ENCODE measurements around the gene MLEC. TPM values are rescaled to one million over a fixed set of nuclear protein-coding genes. Genes with fewer than 3 reads are reported as not detected.

The MLEC gene, protein sequence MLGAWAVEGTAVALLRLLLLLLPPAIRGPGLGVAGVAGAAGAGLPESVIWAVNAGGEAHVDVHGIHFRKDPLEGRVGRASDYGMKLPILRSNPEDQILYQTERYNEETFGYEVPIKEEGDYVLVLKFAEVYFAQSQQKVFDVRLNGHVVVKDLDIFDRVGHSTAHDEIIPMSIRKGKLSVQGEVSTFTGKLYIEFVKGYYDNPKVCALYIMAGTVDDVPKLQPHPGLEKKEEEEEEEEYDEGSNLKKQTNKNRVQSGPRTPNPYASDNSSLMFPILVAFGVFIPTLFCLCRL
- total RNA-seq (52.0 TPM), polyA plus RNA-seq (18.5 TPM)
- long read RNA-seq, donor 1, full-length matches to known transcripts = 3 of 3 reads
- long read RNA-seq, donor 1, partial matches to known transcripts = 0 of 3 reads
- long read RNA-seq, donor 1, other reads (novel, unspliced or antisense) = 0 of 3 reads
- long read RNA-seq, donor 2 = 0 reads
- long read RNA-seq, donor 3, full-length matches to known transcripts = 21 of 26 reads
- long read RNA-seq, donor 3, partial matches to known transcripts = 5 of 26 reads
- long read RNA-seq, donor 3, other reads (novel, unspliced or antisense) = 0 of 26 reads
- long read RNA-seq, donor 4, full-length matches to known transcripts = 13 of 32 reads
- long read RNA-seq, donor 4, partial matches to known transcripts = 19 of 32 reads
- long read RNA-seq, donor 4, other reads (novel, unspliced or antisense) = 0 of 32 reads
- long read RNA-seq, donor 5, full-length matches to known transcripts = 28 of 61 reads
- long read RNA-seq, donor 5, partial matches to known transcripts = 33 of 61 reads
- long read RNA-seq, donor 5, other reads (novel, unspliced or antisense) = 0 of 61 reads
- long read RNA-seq, donor 6, full-length matches to known transcripts = 33 of 46 reads
- long read RNA-seq, donor 6, partial matches to known transcripts = 13 of 46 reads
- long read RNA-seq, donor 6, other reads (novel, unspliced or antisense) = 0 of 46 reads
- long read RNA-seq, donor 7, full-length matches to known transcripts = 16 of 30 reads
- long read RNA-seq, donor 7, partial matches to known transcripts = 14 of 30 reads
- long read RNA-seq, donor 7, other reads (novel, unspliced or antisense) = 0 of 30 reads
- long read RNA-seq, donor 8, full-length matches to known transcripts = 12 of 12 reads
- long read RNA-seq, donor 8, partial matches to known transcripts = 0 of 12 reads
- long read RNA-seq, donor 8, other reads (novel, unspliced or antisense) = 0 of 12 reads
- long read RNA-seq, donor 9, full-length matches to known transcripts = 9 of 9 reads
- long read RNA-seq, donor 9, partial matches to known transcripts = 0 of 9 reads
- long read RNA-seq, donor 9, other reads (novel, unspliced or antisense) = 0 of 9 reads
- long read RNA-seq, donor 10, full-length matches to known transcripts = 19 of 25 reads
- long read RNA-seq, donor 10, partial matches to known transcripts = 6 of 25 reads
- long read RNA-seq, donor 10, other reads (novel, unspliced or antisense) = 0 of 25 reads

DNA sequence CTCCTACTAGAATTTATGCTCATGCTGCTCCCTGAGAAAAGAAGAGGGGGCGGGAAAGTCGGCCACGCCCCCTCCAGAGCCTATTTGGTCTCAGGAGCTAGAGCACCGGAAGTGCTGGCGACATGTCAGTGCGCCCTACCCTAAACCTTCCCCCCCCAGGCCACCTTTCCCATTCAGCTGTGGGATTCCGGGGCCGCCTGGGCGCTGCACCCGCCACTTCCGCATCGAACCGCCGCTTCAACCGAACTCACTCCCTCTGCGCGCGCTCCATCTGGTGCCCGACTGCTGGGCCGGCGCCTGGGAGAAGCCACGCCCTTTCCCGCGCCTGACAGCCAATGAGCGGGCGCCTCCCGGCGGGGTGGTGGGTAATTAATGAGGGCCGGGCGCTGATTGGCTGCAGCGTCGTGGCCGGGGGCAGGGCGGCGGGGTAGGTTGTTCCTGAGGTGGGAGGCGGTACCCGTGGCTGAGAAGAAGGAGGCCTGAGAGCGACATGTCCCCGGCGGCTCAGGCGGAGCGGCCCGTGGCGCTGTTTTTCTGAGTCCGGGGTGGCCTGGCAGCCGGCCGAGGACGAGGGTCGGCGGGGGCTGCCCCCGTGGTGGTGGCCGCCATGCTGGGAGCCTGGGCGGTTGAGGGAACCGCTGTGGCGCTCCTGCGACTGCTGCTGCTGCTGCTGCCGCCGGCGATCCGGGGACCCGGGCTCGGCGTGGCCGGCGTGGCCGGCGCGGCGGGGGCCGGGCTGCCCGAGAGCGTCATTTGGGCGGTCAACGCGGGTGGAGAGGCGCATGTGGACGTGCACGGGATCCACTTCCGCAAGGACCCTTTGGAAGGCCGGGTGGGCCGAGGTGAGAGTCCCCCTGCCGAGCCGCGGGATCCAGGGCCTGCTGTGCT lies at the start of gene MLEC:
TSS of gene MLEC (plus strand) at position 460 of the 888 bp plus-strand sequence. CDS start at position 608, 148 bp downstream.
- DNase-seq (ENCODE audit: low read depth in 6 of 9, low spot score in 9 of 9) = peak; percentile 91 to 99 (median 98)
- under 1% methylated on average over 84 of the region's 84 CpGs for WGBS
- H3K4me1 ChIP-seq (ENCODE audit: control insufficient read depth in 2 of 2, insufficient read depth in 2 of 2, low read length in 2 of 2) = peaks cover 19 to 46% of the 10 kb centered on the region in 2 donors
- peaks cover 0 to 7% of the 10 kb centered on the region in 2 donors for H3K9me3 ChIP-seq (ENCODE audit: control insufficient read depth in 2 of 2, insufficient read depth in 1 of 2, low read length in 1 of 2)
- H3K36me3 ChIP-seq (ENCODE audit: control insufficient read depth in 2 of 2, insufficient read depth in 2 of 2, low read length in 1 of 2) = peaks cover 0 to 7% of the 10 kb centered on the region in 2 donors
- peak within 1 kb of the TSS; percentile 91 to 99 for H3K27ac ChIP-seq (ENCODE audit: low read depth in 1 of 2, low read length in 1 of 2)
- H3K27me3 ChIP-seq (ENCODE audit: control insufficient read depth in 2 of 2, insufficient read depth in 1 of 2, low read length in 1 of 2) = no peaks in the 10 kb centered on the region
- H3K4me3 ChIP-seq (ENCODE audit: low read length in 2 of 2) = peak within 1 kb of the TSS; percentile 89

DNA sequence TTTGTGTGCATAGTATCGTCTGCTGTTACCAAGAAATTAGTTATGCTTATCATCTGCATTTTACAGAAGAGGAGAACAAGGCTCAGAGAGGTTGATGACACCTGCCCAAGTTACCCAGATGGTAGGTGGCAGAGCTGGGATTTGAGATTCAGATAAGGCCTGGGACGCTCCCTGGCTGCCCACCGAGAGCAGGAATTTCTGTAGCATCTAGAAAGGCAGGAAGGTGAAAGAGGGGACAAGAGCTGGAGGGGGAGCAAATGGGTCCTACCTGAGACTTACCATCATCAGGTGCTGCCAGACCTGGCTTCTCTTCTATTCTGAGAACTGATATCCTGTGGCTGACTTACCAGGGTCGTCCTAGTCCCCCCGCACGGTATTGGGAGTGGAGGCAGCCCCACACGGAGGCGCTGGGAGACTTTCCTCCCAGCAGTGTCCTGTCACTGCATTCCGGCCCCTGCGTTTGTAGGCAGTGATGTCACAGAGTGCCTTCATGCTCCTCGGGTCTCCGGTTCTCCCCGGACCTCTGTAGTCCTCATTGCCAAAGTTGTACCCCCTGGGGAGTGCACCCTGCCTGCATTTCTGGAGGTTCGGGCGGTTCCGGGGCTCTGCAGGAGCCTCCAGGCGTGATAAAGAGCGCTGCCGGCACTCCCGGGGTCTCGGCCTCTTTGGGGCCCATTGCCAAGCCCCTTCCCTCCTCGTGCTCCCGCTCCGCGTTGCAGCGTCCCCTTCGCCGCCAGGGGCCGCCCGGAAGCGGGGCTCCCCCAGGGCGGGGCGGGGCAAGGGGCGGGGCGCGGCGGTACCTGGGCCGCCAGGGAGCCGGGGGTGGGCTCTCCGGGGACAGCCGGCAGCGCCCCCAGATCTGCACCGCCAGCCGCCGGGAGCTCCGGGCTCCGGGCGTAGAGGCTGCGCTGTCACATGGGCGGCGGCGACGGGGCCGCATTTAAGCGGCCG lies 46.9 kb upstream of the MLEC start, which contains the start of gene CABP1:
TSS of gene CABP1 (plus strand) at position 856 of the 951 bp plus-strand sequence. CDS start at position 916, 60 bp downstream.
- Histone ChIP-seq H3K4me1 (ENCODE audit: control insufficient read depth in 2 of 2, insufficient read depth in 2 of 2, low read length in 2 of 2) (peaks cover 13 to 17% of the 10 kb centered on the region in 2 donors), H3K27ac (ENCODE audit: low read depth in 1 of 2, low read length in 1 of 2) (no peak within 1 kb of the TSS), H3K9me3 (ENCODE audit: control insufficient read depth in 2 of 2, insufficient read depth in 1 of 2, low read length in 1 of 2) (peaks cover 0 to 1% of the 10 kb centered on the region in 2 donors), H3K36me3 (ENCODE audit: control insufficient read depth in 2 of 2, insufficient read depth in 2 of 2, low read length in 1 of 2) (no peaks in the 10 kb centered on the region), H3K4me3 (ENCODE audit: low read length in 2 of 2) (peak within 1 kb of the TSS; percentile 24 to 64), H3K27me3 (ENCODE audit: control insufficient read depth in 2 of 2, insufficient read depth in 1 of 2, low read length in 1 of 2) (peaks cover 31 to 57% of the 10 kb centered on the region in 2 donors)
- 9% methylated on average over 56 of the region's 56 CpGs for WGBS
- DNase-seq (ENCODE audit: low read depth in 6 of 9, low spot score in 9 of 9) = peak in 8 of 9 donors; percentile 32 to 84 (median 64)

DNA sequence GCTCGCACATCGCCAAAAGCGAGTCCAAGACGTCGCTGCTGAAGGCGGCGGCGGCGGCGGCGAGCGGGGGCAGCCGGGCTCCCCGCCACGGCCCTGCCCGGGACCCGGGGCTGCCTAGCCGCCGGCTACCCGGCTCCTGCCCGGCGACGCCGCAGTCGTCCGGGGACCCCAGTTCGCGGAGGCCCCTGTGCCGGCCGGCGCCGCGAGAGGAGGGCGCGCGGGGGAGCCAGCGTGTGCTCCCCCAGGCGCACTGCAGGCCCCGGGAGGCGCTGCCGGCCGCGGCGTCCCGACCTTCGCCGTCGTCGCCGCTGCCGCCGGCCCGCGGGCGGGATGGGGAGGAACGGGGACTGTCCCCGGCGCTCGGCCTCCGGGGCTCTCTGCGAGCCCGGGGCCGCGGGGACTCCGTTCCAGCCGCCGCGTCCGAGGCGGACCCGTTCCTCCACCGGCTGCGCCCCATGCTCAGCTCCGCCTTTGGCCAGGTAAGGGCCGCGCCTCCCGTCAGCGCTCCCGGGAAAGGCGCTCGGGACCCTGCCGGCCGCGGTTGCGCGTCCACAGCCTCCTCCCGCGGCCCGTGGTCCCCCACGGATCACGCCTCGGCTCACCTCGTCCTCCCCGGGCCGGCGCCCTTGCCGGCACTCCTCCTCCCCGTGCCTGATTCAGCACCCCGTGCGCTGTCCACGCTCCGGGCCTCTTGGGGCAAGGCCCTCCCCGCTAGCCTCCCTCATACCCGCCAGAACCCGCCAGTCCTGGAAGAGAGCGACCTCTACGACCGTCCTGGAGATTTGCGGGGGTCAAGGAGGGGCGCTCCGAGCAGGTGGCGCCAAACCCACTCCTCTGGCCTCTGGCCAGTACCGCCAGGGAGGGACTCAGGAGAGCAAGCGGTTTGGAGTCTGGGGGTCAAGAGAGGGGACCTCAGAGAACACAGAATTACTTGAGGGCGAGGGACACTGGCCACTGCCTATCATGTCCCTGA lies 45.8 kb upstream of the MLEC start:
- Histone ChIP-seq H3K27me3 (ENCODE audit: control insufficient read depth in 2 of 2, insufficient read depth in 1 of 2, low read length in 1 of 2) (peaks cover 36 to 68% of the 10 kb centered on the region in 2 donors), H3K27ac (ENCODE audit: low read depth in 1 of 2, low read length in 1 of 2) (no peak overlapping the region), H3K4me1 (ENCODE audit: control insufficient read depth in 2 of 2, insufficient read depth in 2 of 2, low read length in 2 of 2) (peaks cover 13 to 17% of the 10 kb centered on the region in 2 donors), H3K4me3 (ENCODE audit: low read length in 2 of 2) (peak overlapping the region in 1 of 2 donors; percentile 64), H3K36me3 (ENCODE audit: control insufficient read depth in 2 of 2, insufficient read depth in 2 of 2, low read length in 1 of 2) (no peaks in the 10 kb centered on the region), H3K9me3 (ENCODE audit: control insufficient read depth in 2 of 2, insufficient read depth in 1 of 2, low read length in 1 of 2) (peaks cover 0 to 1% of the 10 kb centered on the region in 2 donors)
- peak in 4 of 9 donors; percentile 19 to 62 (median 46) for DNase-seq (ENCODE audit: low read depth in 6 of 9, low spot score in 9 of 9)
- 2% methylated on average over 115 of the region's 115 CpGs for WGBS

DNA sequence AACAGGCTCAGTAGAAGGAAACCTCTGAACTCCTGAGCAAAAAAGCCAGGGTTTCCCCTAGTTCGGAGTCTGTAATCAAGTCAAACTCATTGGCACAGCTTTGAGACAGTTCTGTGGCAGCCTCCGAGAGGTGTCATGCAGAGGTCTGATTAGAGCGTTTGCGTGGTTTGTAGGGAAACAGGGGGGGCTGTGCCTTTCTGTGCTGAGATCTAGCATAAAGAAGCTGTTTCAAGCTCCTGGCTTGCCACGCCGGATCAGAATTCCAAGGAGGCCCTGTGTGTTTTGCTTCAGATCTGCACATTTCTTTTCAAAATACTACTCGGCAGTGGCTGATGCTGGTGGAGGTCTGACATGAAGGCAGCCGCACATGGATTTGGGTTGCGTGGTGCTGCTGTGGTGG lies 44.8 kb upstream of the MLEC start:
- DNase-seq (ENCODE audit: low read depth in 6 of 9, low spot score in 9 of 9) = no peak
- Histone ChIP-seq H3K4me3 (ENCODE audit: low read length in 2 of 2) (no peak overlapping the region), H3K9me3 (ENCODE audit: control insufficient read depth in 2 of 2, insufficient read depth in 1 of 2, low read length in 1 of 2) (peaks cover 0 to 1% of the 10 kb centered on the region in 2 donors), H3K4me1 (ENCODE audit: control insufficient read depth in 2 of 2, insufficient read depth in 2 of 2, low read length in 2 of 2) (peaks cover 13 to 17% of the 10 kb centered on the region in 2 donors), H3K27me3 (ENCODE audit: control insufficient read depth in 2 of 2, insufficient read depth in 1 of 2, low read length in 1 of 2) (peaks cover 41 to 73% of the 10 kb centered on the region in 2 donors), H3K36me3 (ENCODE audit: control insufficient read depth in 2 of 2, insufficient read depth in 2 of 2, low read length in 1 of 2) (no peaks in the 10 kb centered on the region), H3K27ac (ENCODE audit: low read depth in 1 of 2, low read length in 1 of 2) (no peak overlapping the region)
- WGBS = 84% methylated on average over 9 of the region's 9 CpGs

DNA sequence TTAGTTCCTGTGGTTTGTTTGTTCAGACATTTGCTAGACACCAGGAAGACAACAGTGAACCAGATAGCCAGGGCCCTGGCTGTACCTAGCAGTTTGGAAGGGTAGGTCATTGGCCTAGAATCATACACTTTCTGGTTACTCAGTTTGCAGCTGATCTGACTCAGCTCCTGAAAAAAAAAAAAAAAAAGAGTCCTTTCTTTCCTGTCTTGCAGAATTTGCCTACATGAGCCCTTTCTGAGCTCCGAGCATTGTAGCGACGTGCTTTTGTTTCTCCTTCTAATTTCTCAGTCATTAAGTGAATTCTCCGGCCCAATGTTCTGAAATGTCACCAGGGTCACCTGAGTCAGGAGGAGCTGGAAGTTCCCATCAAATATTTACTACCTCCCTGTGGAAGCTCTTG lies 44.1 kb upstream of the MLEC start:
- Histone ChIP-seq H3K36me3 (ENCODE audit: control insufficient read depth in 2 of 2, insufficient read depth in 2 of 2, low read length in 1 of 2) (no peaks in the 10 kb centered on the region), H3K27ac (ENCODE audit: low read depth in 1 of 2, low read length in 1 of 2) (no peak overlapping the region), H3K27me3 (ENCODE audit: control insufficient read depth in 2 of 2, insufficient read depth in 1 of 2, low read length in 1 of 2) (peaks cover 41 to 77% of the 10 kb centered on the region in 2 donors), H3K9me3 (ENCODE audit: control insufficient read depth in 2 of 2, insufficient read depth in 1 of 2, low read length in 1 of 2) (peaks cover 0 to 1% of the 10 kb centered on the region in 2 donors), H3K4me1 (ENCODE audit: control insufficient read depth in 2 of 2, insufficient read depth in 2 of 2, low read length in 2 of 2) (peaks cover 13 to 17% of the 10 kb centered on the region in 2 donors), H3K4me3 (ENCODE audit: low read length in 2 of 2) (no peak overlapping the region)
- DNase-seq (ENCODE audit: low read depth in 6 of 9, low spot score in 9 of 9) = no peak
- WGBS = 93% methylated on average over 4 of the region's 4 CpGs

DNA sequence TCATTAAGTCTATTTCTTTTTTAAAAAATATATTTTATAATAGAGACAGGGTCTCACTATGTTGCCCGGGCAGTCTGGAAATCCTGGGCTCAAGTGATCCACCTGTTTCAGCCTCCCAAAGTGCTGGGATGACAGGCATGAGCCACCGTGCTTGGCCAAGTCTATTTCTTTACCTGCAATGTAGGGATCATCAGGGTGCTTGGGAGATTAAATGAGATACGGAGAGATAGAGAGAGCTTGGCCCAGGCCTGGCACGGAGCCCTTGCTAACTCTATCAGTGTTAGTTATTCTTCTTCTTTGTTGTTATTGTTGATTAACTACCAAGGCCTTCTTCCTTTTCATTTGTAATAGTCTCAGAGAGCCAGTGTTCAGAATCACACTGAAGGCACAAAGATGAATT lies 43.4 kb upstream of the MLEC start:
- Histone ChIP-seq H3K4me3 (ENCODE audit: low read length in 2 of 2) (no peak overlapping the region), H3K4me1 (ENCODE audit: control insufficient read depth in 2 of 2, insufficient read depth in 2 of 2, low read length in 2 of 2) (peaks cover 13 to 17% of the 10 kb centered on the region in 2 donors), H3K9me3 (ENCODE audit: control insufficient read depth in 2 of 2, insufficient read depth in 1 of 2, low read length in 1 of 2) (peaks cover 0 to 1% of the 10 kb centered on the region in 2 donors), H3K27ac (ENCODE audit: low read depth in 1 of 2, low read length in 1 of 2) (no peak overlapping the region), H3K27me3 (ENCODE audit: control insufficient read depth in 2 of 2, insufficient read depth in 1 of 2, low read length in 1 of 2) (peaks cover 41 to 82% of the 10 kb centered on the region in 2 donors), H3K36me3 (ENCODE audit: control insufficient read depth in 2 of 2, insufficient read depth in 2 of 2, low read length in 1 of 2) (no peaks in the 10 kb centered on the region)
- no peak for DNase-seq (ENCODE audit: low read depth in 6 of 9, low spot score in 9 of 9)
- WGBS = 89% methylated on average over 4 of the region's 4 CpGs

Measured in thymus (tissue), 14 donors.